CD14-positive monocyte (primary cell): ENCODE results near the gene GNG2. TPM values are rescaled to one million over a fixed set of nuclear protein-coding genes. Genes with fewer than 3 reads are reported as not detected.

Source experiments
- DNase-seq, 3 donors: peaks; one replicate each; pipeline ENCODE4 v3.0.0-alpha.2; 2011 to 2022
- H2AFZ ChIP-seq: 2 replicates; pipeline ENCODE4 v1.6.0; 2012; ENCODE audit warnings: mild to moderate bottlenecking, low read depth, low read length, inconsistent platforms; ENCODE audit not compliant: insufficient read depth, poor library complexity, severe bottlenecking
- H3K27ac ChIP-seq, 2 donors: 1 replicate in 1 of 2; 2 replicates in 1 of 2; pipeline ENCODE4 v1.5.1; 2012 to 2013; ENCODE audit warnings: low read length in 2 of 2, control low read depth in 1 of 2, inconsistent platforms in 1 of 2, low read depth in 1 of 2, mild to moderate bottlenecking in 1 of 2
- H3K27me3 ChIP-seq, 2 donors: one replicate each; pipeline versions ENCODE4 v1.6.0 to v1.6.1; 2011 to 2013; ENCODE audit warnings: low read length in 2 of 2; ENCODE audit not compliant: control insufficient read depth in 2 of 2, insufficient read depth in 2 of 2
- H3K36me3 ChIP-seq, 2 donors: replicated peaks in 1 of 2; 1 replicate in 1 of 2; 2 replicates in 1 of 2; pipeline versions ENCODE4 v1.5.1 to v1.6.1; 2012 to 2013; ENCODE audit warnings: low read length in 2 of 2, control low read depth in 1 of 2, inconsistent platforms in 1 of 2, mild to moderate bottlenecking in 1 of 2; ENCODE audit not compliant: insufficient read depth in 2 of 2, control insufficient read depth in 1 of 2
- H3K4me1 ChIP-seq, 2 donors: 1 replicate in 1 of 2; 2 replicates in 1 of 2; pipeline versions ENCODE4 v1.5.1 to v1.6.1; 2012 to 2013; ENCODE audit warnings: low read length in 2 of 2, control low read depth in 1 of 2, inconsistent platforms in 1 of 2, mild to moderate bottlenecking in 1 of 2, moderate library complexity in 1 of 2; ENCODE audit not compliant: insufficient read depth in 2 of 2, control insufficient read depth in 1 of 2
- H3K4me2 ChIP-seq: replicated peaks from 2 replicates; pipeline ENCODE3; 2012; ENCODE audit warnings: low read length, moderate library complexity, mild to moderate bottlenecking; ENCODE audit not compliant: poor library complexity, severe bottlenecking; ENCODE audit errors: extremely low read depth
- H3K4me3 ChIP-seq, 3 experiments: fragments of 200-600 bp in 1 of 3; sonication (generic) in 1 of 3; replicated peaks in 1 of 3; 1 replicate in 2 of 3; 2 replicates in 1 of 3; pipeline ENCODE4 v1.5.1; 2011 to 2013; ENCODE audit warnings: low read length in 3 of 3, mild to moderate bottlenecking in 3 of 3, control low read depth in 2 of 3, low read depth in 2 of 3, inconsistent platforms in 1 of 3, moderate library complexity in 1 of 3
- H3K79me2 ChIP-seq: 2 replicates; pipeline ENCODE4 v1.6.0; 2012; ENCODE audit warnings: mild to moderate bottlenecking, control low read depth, inconsistent platforms, low read length, moderate library complexity; ENCODE audit not compliant: insufficient read depth
- H3K9ac ChIP-seq: 2 replicates; pipeline ENCODE4 v1.6.0; 2017; ENCODE audit warnings: low read length, mild to moderate bottlenecking; ENCODE audit not compliant: insufficient read depth, poor library complexity, severe bottlenecking
- H3K9me3 ChIP-seq, 2 donors: replicated peaks in 1 of 2; 1 replicate in 1 of 2; 2 replicates in 1 of 2; pipeline versions ENCODE4 v1.5.1 to v1.6.1; 2012 to 2013; ENCODE audit warnings: low read length in 2 of 2, control low read depth in 1 of 2; ENCODE audit not compliant: control insufficient read depth in 1 of 2, insufficient read depth in 1 of 2
- H4K20me1 ChIP-seq: 2 replicates; pipeline ENCODE4 v1.6.0; 2012; ENCODE audit warnings: mild to moderate bottlenecking, low read length, control low read depth, moderate library complexity; ENCODE audit not compliant: insufficient read depth
- H3K27ac Mint-ChIP-seq, 7 donors: one replicate each; pipeline ENCODE4 v1.8.0; 2020; ENCODE audit warnings: mild to moderate bottlenecking in 7 of 7, mixed read lengths in 7 of 7, moderate library complexity in 6 of 7, inconsistent platforms in 2 of 7
- H3K27me3 Mint-ChIP-seq, 3 donors: one replicate each; pipeline ENCODE4 v1.8.0; 2021 to 2022; ENCODE audit warnings: low read depth in 3 of 3, mild to moderate bottlenecking in 3 of 3, mixed read lengths in 3 of 3, moderate library complexity in 3 of 3, inconsistent platforms in 1 of 3
- H3K36me3 Mint-ChIP-seq, 2 donors: one replicate each; pipeline ENCODE4 v1.8.0; 2020; ENCODE audit warnings: mixed read lengths in 2 of 2, inconsistent platforms in 1 of 2, mild to moderate bottlenecking in 1 of 2
- H3K4me1 Mint-ChIP-seq: one replicate; pipeline ENCODE4 v1.8.0; 2020; ENCODE audit warnings: mild to moderate bottlenecking, mixed read lengths
- H3K4me3 Mint-ChIP-seq, 2 donors: one replicate each; pipeline ENCODE4 v1.8.0; 2020; ENCODE audit warnings: mild to moderate bottlenecking in 2 of 2, mixed read lengths in 2 of 2, moderate library complexity in 1 of 2
- H3K9me3 Mint-ChIP-seq, 7 donors: one replicate each; pipeline ENCODE4 v1.8.0; 2020 to 2022; ENCODE audit warnings: mixed read lengths in 7 of 7, mild to moderate bottlenecking in 6 of 7, moderate library complexity in 6 of 7, inconsistent platforms in 2 of 7
- CTCF ChIP-seq: fragments of 200-600 bp; IDR thresholded peaks from one replicate; pipeline ENCODE4 v1.8.0; 2022; ENCODE audit warnings: antibody characterized with exemption, mild to moderate bottlenecking
- WGBS: methylation state at CpG from one replicate; pipeline ENCODE4 v1.1.5; 2013; ENCODE audit warnings: missing lambda C conversion rate; ENCODE audit not compliant: insufficient coverage; 5-methylcytosine and 5-hydroxymethylcytosine counted together
- intact Hi-C, 2 donors: fragments of 100-400 bp; cut with micrococcal nuclease; formaldehyde crosslinking; loops; one replicate each; pipeline versions ENCODE4 v1.15.0 to v1.15.1; 2023
- polyA plus RNA-seq, 3 donors: library from polyadenylated mRNA; depleted of rRNA in 1 of 3; unstranded in 2 of 3; stranded (reverse) in 1 of 3; fragments of 300-500 nt in 2 of 3; fragments of >200 nt in 1 of 3; fragmentation: Illumina TruSeq in 2 of 3; gene quantifications; 1 replicate in 2 of 3; 2 replicates in 1 of 3; pipeline ENCODE4 v1.2.3, GENCODE V29; 2012 to 2021

Gene GNG2
- polyA plus RNA-seq, 3 donors = 42.7 to 151 (median 146) TPM

DNA sequence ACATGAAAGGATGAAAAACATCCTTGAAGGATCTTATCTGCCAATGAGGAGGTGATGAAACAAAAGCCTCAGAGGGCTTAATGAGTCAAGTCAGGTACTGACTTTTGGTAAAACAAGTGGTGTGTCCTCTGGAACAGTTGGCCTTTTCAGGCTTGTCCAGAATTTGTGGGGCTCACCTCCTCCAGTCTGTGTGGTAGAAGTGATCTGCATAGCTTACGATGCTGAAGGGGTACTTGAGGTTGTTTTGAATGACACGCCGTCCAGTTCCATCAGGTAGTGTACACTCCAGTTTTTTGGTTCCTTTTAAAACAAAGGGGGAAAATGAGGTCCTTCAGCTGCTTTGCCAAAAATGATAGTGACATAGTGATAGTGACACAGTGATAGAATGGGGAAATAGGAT is 145.9 kb downstream of the GNG2 start:
- WGBS = no CpG with 5 or more reads among the region's 3 CpGs
- no peak overlapping the region for H3K27ac Mint-ChIP-seq
- intact Hi-C loops = no loop called here

DNA sequence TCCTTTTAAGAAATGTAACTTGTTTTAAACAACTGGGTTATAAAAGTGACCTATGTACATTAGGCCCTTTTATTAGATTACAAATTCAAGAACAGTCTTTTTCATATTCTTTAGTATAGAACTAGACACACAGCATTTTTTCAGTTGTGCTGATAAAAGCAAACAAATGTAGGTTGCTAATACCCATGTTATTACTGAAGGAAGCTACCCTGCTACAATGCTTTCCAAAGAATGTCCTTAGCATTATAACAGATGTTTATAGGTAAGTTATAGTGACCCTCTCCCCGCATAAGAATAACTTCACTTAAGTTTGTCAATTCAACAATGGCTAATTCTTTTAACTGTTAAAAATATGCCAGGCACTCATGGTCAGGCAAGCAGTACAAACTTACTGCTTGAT is 146.8 kb downstream of the GNG2 start:
- DNase-seq = no peak
- Histone ChIP-seq H4K20me1 (no peaks in the 10 kb centered on the region), H3K4me2 (no peak overlapping the region), H3K4me1 (no peaks in the 10 kb centered on the region), H3K9ac (no peak overlapping the region), H3K9me3 (no peaks in the 10 kb centered on the region), H3K27me3 (no peaks in the 10 kb centered on the region), H3K4me3 (no peak overlapping the region), H2AFZ (no peak overlapping the region), H3K79me2 (no peaks in the 10 kb centered on the region), H3K27ac (no peak overlapping the region), H3K36me3 (peaks cover 95 to 97% of the 10 kb centered on the region in 2 donors)
- no peaks in the 10 kb centered on the region for H3K4me1 Mint-ChIP-seq
- no peak overlapping the region for H3K4me3 Mint-ChIP-seq
- no peak overlapping the region for H3K27ac Mint-ChIP-seq
- intact Hi-C loops = no loop called here
- H3K27me3 Mint-ChIP-seq = no peaks in the 10 kb centered on the region
- no peak for TF ChIP-seq CTCF
- H3K36me3 Mint-ChIP-seq = peaks cover 85 to 88% of the 10 kb centered on the region in 2 donors
- no peaks in the 10 kb centered on the region for H3K9me3 Mint-ChIP-seq
- no CpG with 5 or more reads among the region's 1 CpG for WGBS

More for the DNA sequence above, 145.9 kb downstream of the GNG2 start:
- Mint-ChIP-seq H3K36me3 (peaks cover 89 to 90% of the 10 kb centered on the region in 2 donors), H3K27me3 (no peaks in the 10 kb centered on the region), H3K4me3 (no peak overlapping the region), H3K4me1 (no peaks in the 10 kb centered on the region), H3K9me3 (no peaks in the 10 kb centered on the region)
- H3K27ac ChIP-seq = no peak overlapping the region
- no peaks in the 10 kb centered on the region for H3K79me2 ChIP-seq
- peaks cover 100% of the 10 kb centered on the region in 2 donors for H3K36me3 ChIP-seq
- no peak overlapping the region for H2AFZ ChIP-seq
- no peak for TF ChIP-seq CTCF
- DNase-seq = no peak
- no peak overlapping the region for H3K4me3 ChIP-seq
- no peaks in the 10 kb centered on the region for H3K4me1 ChIP-seq
- no peak overlapping the region for H3K4me2 ChIP-seq
- no peaks in the 10 kb centered on the region for H3K9me3 ChIP-seq
- no peaks in the 10 kb centered on the region for H4K20me1 ChIP-seq
- H3K9ac ChIP-seq = no peak overlapping the region
- H3K27me3 ChIP-seq = no peaks in the 10 kb centered on the region
